NCI-H345 (cell line): Measurements from ENCODE around the gene MARF1.
"Not testable (repeated sequence)": the region's sequence is repeated elsewhere in the genome, so short reads cannot be mapped to it uniquely, and the experiment has no call there.

Experiments used
- DNase-seq: peaks from one replicate; lab custom pipeline; 2025; lab: John Stamatoyannopoulos, UW

MARF1 gene

GRCh38 chr16:15643048-15643945 lies at the start of gene MARF1:
MARF1 (minus strand) TSS chr16:15643154; CDS start chr16:15639233, 3,921 bp downstream.
- DNase-seq: peak; percentile 98

DNA sequence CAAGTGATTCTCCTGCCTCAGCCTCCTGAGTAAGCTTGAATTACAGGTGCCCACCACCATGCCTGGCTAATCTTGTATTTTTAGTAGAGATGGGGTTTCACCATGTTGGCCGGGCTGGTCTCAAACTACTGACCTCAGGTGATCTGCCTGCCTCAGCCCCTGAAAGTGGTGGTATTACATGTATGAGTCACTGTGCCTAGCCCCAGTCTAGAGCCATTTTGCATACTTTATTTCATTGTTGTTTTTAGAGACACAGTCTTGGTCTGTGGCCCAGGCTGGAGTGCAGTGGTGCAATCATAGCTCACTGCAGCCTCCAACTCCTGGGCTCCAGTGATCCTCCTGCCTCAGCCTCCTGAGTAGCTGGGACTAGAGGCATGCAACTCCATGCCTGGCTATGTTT lies 49.6 kb upstream of the MARF1 start:
- not testable (repeated sequence) for DNase-seq

DNA sequence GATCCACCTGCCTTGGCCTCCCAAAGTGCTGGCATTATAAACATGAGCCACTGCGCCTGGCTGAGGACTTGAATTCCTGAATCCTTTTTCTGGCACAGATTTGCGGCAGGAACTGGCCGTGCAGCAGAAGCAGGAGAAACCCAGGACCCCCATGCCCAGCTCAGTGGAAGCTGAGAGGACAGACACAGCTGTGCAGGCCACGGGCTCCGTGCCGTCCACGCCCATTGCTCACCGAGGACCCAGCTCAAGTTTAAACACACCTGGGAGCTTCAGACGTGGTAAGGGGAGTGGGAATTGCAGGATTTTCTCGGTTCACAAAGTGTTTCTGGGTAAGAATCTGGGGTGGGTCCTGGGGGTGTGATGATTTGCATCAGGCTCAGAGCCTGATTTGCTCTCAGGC lies 48.1 kb upstream of the MARF1 start:
- DNase-seq: no peak

- no peak for DNase-seq
Observed at GRCh38 chr16:15690296-15690695, 47.3 kb upstream of the MARF1 start.

GRCh38 chr16:15689290-15689689 lies 46.3 kb upstream of the MARF1 start:
- no peak for DNase-seq

DNA sequence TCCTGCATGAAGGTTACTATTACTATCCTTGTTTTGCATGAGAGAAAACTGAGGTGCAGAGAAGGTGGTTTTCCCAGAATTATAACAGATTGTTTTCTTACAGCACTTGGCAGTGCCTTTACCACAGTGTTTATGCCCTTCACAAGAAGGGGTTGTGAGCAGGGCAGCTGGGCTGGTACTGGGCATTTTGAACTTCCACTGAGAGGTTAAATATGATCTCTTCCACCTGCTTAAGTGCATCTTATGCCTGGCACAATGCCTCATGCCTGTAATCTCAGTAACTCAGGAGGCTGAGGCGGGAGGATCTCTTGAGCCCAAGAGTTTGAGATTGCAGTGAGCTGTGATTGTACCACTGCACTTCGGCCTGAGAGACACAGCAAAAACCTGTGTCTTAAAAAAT lies 43.3 kb upstream of the MARF1 start:
- no peak for DNase-seq

- DNase-seq: no peak
Observed at GRCh38 chr16:15682105-15682570, 39.2 kb upstream of the MARF1 start.

DNA sequence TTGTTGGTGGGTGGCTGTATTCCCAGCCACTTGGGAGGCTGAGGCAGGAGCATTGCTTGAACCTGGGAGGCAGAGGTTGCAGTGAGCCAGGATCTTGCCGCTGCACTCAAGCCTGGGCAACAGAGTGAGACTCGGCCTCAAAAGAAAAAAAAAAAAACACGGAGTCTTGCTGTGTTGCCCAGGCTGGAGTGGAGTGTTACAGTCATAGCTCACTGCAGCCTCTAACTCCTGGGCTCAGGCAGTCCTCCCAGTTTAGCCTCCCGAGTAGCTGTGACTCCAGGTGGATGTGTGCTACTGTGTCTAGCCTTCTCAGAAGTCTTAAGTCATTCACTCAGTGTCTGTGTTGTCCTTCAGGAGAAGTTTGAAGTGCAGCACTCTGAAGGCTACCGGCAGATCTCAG lies 34.5 kb upstream of the MARF1 start:
- DNase-seq: no peak

- DNase-seq: no peak
Observed at GRCh38 chr16:15676506-15676905, 33.6 kb upstream of the MARF1 start.

DNA sequence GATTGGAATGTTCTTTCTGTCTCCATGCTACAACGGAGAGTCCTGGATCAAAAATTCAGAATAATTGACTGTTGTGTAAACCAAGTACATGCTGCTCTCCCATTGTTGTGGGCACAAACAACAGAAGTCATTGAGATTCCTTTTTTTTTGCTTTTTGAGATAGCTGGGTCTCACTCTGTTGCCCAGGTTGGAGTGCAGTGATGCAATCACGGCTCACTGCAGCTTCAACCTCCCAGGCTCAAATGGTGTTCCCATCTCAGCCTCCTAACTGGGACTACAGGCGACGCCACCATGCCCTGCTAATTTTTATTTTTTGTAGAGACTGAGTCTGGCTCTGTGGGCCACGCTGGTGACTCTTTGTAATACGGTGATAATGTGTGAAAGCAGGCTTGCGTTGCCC lies 31.6 kb upstream of the MARF1 start:
- no peak for DNase-seq

DNA sequence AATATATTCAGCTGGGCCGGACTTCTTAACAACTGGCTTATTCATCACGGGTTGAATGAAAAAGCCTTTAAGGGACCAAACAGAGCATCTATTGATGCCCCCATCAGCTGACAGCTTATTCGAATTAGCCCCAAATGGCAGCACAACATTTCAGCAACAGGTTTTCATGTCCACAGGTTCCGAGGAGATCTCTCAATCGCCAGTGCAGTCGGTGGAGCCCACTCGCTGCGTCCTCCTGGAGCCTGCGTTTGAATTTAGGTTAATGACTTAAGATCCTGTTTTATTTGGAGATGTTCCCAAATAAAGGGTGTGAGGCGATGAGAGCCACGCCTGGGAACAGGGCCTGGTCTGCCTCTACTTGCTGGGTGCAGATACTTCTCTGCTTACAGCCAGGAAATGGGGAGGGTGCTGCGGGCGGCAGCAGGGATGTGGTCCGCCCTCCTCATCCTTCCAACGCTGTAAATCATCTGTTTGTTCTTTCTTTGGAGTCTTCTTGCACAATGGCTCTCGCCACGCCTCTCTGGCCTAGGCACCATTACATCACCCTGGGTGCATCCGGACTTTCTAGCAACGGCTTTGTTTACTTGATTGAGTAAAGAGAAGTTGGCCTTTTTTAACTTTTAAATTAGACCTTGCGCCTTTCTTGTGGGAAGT lies 29.7 kb upstream of the MARF1 start:
- peak; percentile 92 for DNase-seq

- DNase-seq: not testable (repeated sequence)
Observed at GRCh38 chr16:15672127-15672513, 29.2 kb upstream of the MARF1 start.

DNA sequence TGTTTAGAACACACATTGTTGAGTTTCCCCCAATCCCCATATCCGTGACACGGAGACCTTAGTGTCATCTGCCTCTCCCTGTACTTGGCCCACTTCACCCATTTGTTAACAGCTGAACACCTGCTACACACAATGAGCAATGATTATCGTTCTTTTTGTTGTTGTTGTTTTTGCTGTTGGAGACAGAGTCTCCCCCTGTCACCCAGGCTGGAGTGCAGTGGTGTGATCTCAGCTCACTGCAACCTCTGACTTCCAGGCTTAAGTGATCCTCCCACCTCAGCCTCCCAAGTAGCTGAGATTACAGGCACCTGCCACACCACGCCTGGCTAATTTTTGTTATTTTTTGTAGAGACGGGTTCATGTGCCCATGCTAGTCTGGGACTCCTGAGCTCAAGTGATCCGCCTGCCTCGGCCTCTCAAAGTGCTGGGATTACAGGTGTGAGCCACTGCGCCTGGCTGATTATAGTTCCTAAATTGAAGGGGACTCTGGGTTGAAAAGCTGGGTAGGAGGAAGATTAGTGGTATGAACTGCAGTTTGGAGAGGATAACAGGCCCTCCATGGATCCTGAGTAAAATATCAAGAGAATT lies 28.7 kb upstream of the MARF1 start:
- DNase-seq: peak; percentile 76

DNA sequence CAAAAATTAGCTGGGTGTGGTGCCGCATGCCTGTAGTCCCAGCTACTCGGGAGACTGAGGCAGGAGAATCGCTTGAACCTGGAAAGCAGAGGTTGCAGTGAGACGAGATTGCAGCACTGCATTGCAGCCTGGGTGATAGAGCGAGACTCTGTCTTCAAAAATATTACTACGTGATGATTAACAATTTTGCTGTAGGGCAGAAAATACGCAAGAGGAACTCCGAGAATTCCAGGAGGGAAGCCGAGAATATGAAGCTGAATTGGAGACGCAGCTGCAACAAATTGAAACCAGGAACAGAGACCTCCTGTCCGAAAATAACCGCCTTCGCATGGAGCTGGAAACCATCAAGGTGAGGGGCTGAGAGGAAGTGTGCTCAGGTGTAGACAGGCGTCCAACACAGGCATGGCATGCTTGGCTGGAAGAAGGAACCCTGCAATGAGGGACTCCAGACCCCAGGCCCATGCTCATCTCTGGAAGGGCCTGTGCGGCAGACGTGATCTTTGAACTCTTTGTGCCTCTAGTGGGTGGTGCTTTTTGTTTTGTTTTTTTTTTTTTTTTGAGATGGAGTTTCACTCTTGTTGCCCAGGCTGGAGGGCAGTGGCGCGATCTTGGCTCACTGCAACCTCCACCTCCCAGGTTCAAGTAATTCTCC lies 24.3 kb upstream of the MARF1 start:
- DNase-seq: no peak

GRCh38 chr16:15665107-15665506 lies 22.2 kb upstream of the MARF1 start:
- DNase-seq: no peak

DNA sequence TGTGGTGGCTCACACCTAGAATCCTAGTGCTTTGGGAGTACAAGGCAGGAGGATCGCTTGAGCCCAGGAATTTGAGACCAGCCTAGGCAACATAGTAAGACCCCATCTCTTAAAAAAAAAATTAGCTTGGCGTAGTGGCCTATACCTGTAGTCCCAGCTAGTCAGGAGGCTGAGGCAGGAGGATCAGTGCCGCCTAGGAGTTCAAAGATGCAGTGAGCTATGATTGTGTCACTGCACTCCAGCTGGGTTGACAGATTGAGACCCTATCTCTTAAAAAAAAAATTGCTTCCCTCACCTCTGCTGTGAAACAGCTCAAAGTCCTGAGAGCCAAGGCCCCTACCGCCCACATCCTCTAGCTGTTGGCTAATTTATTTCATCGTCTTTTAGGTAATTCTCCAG lies 17.2 kb upstream of the MARF1 start:
- DNase-seq: no peak

GRCh38 chr16:15658556-15658955 lies 15.6 kb upstream of the MARF1 start:
- no peak for DNase-seq

DNA sequence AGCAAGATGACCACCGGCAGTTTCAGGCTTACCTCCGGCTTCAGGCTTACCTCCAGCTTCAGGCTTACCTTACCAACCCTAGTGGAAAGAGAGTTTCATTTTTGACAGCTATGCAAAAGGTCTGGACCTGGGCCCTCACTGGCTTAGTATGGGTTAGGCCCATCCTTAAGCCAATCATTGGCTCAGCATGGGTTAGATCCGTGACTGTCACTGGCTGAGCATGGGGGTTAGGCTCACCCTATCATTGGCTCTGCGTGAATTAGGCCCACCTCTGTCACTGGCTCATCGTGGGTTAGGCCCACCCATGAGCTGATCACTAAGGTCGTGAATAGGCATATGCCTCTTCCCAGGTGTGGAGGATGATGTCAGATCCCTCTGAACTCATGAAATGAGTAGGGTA lies 15.2 kb upstream of the MARF1 start:
- DNase-seq: no peak

- not testable (repeated sequence) for DNase-seq
Observed at GRCh38 chr16:15655561-15655960, 12.6 kb upstream of the MARF1 start.

DNA sequence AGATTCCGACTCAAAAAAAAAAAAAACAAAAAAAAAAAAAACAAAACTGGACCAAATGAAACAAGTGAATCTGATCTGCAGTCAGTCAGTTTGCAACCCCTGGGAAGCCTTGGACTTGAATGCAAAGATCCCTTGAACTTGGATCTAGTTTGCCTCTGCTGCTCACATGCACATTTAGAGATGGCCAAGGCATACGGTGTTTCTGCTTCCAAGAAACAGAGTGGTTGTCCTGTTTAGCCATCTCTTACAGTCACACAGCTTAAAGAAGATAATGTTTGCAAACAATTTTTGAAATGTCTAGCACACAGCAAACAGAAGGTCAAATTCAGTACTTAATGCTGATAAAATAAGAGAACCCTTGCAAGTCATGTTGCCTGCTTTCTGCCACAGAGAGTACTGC lies 11.6 kb upstream of the MARF1 start:
- no peak for DNase-seq

DNA sequence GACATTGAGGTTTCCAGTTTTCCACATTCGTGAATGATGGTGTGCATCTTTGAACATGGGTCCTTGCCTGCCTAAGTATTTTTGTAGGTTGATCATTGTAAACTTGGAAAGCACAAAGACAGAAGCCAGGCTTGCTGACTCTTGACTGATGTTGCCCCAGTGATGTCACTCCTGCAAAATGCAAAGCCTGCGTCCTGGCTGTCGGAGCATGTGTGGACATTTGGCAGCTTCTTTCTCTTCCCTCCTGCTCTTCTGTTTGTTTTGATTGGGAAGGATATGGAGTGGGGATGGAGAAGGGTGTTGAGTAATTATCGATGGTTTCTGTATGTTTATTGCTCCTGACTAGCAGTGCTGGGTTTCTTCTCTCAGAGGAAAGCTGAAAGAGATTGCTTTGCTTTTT lies 10.3 kb upstream of the MARF1 start:
- DNase-seq: peak; percentile 20

- no peak for DNase-seq
Observed at GRCh38 chr16:15652293-15653001, 9.5 kb upstream of the MARF1 start.
